ENCODE measurements around the gene KIF18B.

DNA sequence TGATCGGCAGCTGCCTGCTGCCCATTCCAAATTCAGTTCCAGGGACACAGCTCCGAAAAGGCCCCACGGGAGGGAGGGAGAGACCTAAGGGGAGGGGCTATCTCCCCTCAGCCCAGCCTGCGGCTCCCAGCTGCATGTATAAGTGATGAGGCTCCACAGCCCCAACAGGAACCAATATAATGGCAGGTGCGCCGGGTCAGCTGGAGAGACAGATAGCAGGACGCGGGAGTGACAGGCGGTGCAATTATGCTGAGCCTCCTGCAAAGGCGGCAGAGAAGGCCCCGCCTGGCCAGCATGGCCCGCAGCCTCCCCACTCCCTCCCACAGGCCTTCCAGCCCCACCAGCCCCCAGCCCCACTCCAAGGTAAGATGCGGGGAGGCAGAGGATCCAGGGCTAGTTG is 28.6 kb upstream of the KIF18B start:
- TF ChIP-seq POLR2A (IDR thresholded peaks at IDR 0.05) (no peak), CTCF (IDR thresholded peaks at IDR 0.05) (no peak)
